Activated CD4-positive, alpha-beta T cell treated with anti-CD3 and anti-CD28 coated beads, Interleukin-2, amount 50 U/mL, for 24 hours (primary cell): ENCODE measurements around the gene YJU2.
A peak's percentile ranks its signal among the peaks of the same experiment; 100 is the strongest.

Experiments used
- DNase-seq, 2 donors: peaks; one replicate each; pipeline ENCODE4 v3.0.0-alpha.2; 2020; ENCODE audit warnings: low read depth in 1 of 2, low spot score in 1 of 2

Gene YJU2

DNA sequence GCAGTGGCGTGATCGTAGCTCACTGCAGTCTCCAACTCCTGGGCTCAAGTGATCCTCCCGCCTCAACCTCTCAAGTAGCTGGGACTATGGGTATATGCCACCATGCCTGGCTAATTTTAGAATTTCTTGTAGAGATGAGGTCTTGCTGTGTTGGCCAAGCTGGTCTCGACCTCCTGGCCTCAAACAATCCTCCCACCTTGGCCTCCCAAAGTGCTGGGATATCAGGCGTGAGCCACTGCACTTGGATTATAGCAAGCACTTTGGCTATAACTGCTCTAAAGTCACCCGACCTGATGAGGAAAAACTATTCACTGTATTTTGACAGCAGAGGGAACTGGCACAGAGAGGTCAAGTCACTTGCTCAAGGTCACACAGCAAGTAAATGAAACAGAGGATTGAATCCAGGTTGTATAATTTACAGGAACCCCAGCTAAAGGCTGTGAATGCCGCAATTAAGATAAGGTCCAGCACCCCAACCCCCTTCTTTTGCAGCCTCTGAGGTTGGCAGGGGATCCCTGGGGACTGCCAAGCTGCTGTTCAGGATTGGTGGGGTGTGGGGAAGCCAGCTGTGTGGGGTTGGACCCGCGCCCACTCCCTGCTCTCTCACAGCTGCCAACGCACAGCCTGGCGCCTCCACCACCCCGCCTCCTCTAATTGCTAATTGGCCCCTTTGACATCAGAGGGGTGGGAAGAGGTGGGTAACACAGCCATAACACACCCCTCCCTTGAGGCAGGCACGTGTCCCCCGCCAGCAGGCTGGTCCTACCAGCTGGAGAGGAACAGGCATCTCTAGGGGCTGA, 49.3 kb downstream of the YJU2 start:
- no peak for DNase-seq

DNA sequence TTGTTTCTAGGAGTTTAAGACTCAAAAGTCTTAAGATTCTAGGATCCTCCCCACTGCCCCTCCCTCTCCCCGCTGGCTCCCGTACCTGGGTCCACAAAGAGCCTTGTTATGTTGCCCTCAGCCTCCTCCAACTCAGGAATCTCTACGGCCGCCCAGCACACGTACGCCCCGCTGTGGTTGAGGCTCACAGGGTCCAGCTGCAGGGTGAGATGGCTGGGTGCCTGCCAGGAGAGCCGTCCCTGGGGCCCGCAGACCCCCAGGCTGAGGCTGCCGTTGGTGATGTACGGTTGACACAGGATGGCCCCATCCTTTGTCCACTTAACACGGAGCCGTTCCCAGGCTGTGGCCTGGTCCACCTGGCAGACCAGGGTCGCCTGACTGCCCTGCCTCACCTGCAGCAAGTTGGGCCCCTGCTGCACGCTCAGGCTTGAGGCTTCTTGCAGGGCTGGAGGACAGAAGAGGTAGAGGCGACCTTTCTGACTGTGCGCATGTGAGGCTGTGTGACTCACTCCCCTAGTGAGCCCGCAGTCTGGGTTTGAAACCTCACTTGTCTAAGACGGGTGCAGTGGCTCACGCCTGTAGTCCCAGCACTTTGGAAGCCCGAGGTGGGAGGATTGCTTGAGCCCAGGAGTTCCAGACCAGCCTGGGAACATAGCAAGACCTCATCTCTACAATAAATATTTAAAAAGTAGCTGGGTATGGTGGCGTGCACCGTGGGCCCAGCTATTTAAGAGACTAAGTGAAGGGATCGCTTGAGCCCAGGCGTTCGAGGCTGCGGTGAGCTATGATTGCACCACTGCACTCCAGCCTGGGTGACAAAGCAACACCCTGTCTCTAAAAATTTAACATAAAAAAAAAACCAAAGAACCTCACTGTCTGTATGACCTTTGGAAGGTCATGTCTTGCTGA, 51.3 kb downstream of the YJU2 start:
- peak in 1 of 2 donors; percentile 33 for DNase-seq

DNA sequence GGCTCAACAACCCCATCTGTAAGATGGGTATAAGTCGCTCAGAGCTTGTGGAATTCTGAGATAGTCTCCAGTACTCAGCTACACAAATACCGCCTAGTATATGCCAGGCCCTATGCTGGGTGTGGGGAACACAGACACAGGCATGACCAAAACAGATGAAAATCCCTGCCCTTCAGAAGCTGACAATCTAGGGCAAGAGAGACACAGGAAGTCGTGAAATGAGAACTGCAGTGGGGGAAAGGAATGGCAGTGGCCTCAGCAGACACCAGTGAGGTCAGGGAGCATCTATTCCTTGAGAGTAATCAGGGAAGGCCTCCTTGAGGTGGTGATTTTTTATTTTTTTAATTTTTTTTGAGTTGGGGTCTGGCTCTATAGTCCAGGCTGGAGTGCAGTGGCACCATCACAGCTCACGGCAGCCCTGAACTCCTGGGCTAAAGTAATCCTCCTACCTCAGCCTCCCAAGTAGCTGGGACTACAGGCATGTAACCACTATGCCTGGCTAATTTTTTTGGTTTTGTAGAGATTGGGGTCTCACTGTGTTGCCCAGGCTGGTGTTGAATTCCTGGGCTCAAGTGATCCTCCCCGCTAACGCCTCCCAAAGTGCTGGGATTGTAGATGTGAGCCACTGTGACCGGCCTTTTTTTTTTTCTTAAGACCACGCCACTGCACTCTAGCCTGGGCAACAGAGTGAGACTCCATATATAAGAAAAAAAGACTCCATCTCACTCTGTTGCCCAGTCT, 52.1 kb downstream of the YJU2 start:
- DNase-seq, result no peak

DNA sequence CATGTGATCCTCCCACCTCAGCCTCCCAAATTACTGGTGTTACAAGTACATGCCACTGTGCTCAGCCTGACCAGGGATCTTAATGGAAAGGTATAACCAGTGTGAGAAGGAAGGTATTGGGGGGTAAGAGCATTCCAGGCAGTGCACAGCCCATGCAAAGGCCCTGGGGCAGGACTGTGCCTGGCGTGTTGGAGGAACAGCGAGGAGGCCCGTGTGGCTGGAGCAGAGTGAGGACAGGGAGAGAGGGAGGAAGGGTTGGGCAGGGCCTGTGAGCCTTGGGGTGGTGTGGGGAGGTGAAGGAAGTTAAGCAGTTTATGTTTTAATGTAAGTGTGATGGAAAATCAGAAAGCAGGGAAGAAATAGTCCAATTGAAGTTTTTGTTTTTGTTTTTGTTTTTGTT, 53.7 kb downstream of the YJU2 start:
- no peak for DNase-seq

DNA sequence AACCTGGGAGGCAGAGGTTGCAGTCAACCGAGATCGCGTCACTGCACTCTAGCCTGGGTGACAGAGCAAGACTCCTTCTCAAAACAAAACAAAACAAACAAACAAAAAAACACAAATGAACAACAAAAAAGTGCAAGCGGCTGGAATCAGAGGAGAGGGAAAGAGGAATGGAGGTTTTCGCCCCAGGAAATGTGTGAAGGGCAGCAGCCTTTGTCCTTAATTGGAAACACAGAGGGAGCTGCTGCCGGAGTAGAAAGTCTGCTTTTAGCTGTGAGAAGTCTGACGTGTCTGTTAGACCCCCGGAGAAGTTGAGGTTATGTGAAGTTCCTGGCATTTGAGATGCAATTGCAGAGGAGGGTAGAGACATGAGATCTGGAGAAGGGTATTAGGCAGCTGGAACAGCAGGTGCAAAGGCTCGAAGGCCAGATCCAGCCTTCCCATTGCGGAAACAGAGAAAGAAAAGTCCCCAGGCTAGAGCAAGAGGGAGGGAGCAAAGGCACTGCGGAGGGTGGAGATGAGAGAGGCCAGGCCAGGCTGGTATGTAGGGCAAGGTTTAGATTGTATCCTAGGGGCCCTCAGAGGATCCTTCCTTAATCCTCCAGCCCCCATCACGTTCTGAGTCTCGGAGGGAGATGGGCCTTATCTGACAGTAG, 54.8 kb downstream of the YJU2 start:
- DNase-seq, result no peak

DNA sequence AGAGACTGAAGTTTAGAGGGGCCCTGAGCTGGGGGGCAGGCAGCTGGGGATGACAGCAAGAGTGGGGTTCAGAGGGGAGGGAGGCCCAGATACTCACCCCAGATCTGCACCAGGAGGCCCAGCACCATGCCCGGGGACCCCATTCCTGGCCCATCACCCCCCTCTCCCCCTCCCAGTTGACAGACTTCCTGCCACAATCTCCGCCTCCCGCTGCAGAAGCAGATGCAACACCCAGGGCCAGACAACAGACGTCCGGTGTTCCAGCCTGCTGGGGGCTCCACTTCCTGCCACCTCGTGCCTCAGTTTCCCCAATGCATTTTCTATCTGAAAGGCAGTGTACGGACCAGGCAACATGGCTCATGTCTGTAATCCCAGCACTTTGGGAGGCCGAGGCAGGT, 55.4 kb downstream of the YJU2 start, which contains the start of gene TMIGD2:
TMIGD2 (minus strand) TSS at position 147 of the 398 bp plus-strand sequence; CDS start at position 143, 4 bp downstream.
- no peak for DNase-seq

DNA sequence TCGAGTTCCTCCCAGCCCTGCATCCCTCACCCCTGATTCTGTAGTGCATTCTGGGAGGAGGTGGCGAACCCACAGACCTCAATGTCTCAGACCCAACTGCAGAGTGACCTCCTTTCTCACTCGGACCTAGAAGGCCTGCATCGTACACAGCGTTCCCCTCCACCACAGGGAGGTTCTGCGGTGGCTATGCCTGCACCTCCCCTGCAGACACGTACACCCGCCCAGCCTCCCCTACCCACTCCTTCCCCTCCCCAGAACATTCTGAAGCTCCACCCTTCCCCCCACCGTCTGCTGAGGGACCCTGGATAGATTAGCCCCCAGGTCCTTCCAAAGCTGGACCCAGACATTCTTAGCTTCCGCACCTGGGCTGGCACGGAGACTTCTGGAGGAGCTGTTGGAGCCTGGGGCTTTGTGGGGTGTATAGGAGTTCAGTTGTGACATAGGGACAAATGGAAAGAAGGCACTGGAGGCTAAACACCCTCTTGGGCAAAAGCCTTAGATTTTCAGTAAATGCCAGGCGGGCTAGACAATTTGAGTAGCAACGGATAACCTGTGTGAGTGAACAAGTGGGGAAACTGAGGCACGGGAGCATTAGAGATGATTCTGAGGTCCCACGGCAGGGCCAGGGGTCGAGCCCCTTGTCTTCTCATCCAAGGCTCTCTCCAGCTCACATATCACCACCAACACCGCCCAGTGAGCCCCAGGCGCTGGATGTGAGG, 57.1 kb downstream of the YJU2 start:
- DNase-seq, result no peak

DNA sequence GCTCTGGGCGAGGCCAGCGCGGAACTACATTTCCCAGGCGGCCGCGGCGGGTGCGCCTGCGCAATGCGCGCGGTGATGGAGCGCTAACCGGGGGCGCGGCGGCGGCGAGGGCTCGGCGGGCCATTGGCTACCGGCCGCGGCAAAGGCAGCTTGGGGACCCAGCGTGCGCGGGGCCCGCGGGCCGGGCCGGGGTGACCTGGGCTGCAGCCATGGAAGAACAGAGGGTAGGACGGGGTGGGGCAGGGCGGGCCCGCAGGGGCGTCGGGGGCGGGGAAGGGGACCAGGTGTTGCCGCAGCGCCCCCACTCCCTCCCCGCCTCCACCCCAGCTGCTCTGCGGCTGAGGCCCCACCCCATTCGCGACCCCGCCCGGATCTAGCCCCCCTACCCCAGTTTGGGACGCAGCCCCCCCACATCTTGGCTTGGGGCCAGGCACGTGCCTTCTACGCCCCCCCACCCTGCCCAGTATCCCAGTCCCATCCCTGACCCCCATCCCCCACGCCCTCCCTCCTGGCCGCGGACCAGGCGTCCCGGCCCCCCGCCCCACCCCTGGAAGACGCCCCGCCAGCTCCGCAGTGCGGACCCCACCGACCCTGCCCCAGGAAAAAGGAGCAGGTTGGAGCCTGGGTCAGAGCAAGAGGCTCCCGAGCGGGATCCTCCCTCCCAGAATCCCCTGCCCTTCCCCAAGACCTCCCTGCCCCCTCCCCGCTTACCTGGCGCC, 57.8 kb downstream of the YJU2 start, which contains the start of gene FSD1:
FSD1 (plus strand) TSS at position 61 of the 719 bp plus-strand sequence; CDS start at position 210, 149 bp downstream.
- DNase-seq, result peak; percentile 48 to 60

DNA sequence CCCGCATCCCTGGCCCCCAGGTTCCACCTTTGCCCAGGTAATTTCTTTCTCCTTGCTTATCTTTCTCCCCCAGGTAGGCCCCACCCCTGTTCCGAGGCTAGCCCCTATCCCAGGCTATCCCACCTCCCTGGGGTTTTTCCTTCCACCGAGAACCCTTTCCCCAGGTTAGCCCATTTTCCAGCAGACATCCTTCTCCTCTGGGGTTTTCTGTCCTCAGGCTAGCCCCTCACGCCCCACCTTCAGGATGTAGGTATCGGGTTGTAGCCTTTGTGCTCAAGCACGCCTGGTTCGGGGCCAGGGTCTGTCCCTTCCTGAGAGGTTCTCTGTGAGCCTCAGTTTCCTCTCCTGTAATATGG, 58.4 kb downstream of the YJU2 start:
- DNase-seq, result no peak

DNA sequence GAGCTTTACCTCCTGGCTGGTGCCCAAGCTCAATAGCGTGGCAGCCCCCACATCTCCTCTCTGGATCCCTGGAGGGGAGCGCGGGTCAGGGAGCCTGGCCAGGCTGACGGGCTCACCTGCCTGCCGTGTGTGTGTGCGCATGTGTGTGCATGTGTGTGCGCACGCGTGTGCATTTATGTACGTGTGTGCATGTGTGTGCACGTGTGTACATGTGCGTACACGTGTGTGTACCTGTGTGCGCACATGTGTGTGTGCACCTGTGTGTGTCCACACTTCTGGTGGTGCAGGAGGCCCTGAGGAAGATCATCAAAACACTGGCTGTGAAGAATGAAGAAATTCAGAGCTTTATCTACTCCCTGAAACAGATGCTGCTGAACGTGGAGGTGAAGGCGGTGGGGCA, 58.8 kb downstream of the YJU2 start:
- DNase-seq, result no peak

DNA sequence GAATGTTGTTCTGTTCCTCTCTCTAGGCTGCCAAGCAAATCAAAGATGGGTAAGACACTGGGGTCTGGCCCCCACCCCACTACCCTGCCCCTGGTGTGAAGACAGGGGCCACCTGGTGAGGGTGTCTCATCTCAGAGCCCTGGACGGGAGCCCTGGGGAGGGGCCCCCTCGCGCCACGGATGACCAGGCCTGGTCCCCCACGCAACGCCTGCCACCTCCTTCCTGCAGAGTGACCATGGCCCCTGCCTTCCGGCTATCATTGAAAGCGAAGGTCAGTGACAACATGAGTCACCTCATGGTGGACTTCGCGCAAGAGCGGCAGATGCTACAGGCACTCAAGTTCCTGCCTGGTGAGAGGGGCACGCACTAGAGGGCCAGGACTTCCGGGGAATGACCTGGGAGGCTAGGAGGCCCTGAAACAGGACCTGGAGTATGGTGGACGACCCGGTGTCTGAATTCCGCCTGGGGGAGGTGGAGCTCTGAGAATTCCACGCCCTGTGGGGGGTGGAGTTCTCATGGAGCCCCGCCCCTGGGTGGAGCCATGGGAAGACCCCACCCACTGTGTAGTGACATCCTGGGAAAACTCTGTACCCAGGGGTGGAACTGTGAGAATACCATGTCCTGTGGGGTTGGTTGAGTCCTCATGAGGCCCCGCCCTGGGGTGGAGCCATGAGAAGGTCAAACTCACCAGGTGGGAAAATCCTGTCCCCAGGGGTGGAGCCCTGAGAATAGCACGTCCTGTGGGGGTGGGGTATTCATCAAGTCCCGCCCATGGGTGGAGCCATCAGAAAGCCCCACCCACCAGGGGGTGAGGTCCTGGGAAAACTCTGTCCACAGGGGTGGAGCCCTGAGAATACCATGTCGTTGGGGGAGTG, 63.6 kb downstream of the YJU2 start:
- no peak for DNase-seq

DNA sequence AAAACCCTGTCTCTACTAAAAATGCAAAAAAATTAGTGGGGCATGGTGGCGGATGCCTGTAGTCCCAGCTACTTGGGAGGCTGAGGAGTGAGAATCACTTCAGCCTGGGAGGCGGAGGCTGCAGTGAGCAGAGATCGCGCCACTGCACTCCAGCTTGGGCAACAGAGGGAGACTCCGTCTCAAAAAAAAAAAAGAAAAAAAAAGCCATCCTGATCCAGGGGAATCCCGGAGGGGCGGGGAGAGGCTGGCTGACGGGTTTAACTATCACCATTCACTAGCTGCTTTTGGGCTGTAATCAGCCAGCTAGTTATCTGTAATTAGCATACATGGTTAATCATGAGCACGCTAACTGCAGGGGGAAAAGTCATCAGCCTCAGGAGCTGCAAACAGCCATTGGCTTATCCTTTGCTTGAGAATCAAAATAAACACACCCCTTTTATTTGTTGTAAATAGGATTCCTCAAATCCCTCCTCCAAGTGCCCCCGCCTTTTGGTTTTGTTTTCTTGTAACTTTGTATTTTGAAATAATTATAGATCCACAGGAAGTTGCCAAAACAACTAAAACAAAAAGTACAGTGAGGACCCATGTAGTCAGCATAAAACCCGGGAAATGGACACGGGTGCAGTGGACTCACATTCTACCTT, 67.1 kb downstream of the YJU2 start:
- DNase-seq, result no peak

DNA sequence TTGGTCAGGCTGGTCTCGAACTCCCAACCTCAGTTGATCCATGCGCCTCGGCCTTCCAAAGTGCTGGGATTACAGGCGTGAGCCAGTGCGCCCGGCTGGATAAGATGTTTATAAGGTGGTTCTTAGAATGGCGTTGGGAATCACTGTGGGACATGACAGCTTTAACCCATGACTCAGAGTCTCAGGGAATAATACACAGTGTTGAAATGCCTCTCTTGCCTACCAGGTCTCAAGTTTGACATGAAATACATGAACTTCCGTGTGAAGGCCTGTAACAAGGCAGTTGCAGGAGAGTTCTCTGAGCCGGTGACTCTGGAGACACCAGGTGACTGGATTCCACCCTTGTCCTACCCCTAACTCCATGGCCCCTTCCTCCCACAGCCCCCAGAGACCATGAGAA, 70.1 kb downstream of the YJU2 start:
- DNase-seq, result no peak

DNA sequence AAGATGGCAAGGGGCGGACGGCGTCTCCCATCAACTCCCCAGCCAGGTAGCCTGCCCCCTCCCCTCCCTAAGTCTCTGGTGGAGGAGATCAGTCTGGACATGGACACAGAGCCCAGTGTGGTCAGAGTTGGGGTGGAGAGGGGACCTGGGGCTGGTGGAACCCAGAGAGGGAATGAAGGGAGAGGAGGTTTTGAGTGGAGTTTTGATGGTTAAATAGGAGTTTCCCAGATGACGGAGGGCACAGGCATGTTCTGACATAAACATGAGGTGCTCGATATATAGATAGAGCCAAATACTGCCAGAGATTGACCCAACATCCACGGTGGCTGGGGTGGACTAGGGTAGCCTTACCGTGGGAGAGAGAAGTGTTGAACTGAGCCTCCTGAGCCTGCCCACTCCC, 71.6 kb downstream of the YJU2 start:
- no peak for DNase-seq
